Measurements from ENCODE around the gene ARPC5L.
A peak's percentile ranks its signal among the peaks of the same experiment; 100 is the strongest.

Gene ARPC5L

GRCh38 chr9:124868511-124869465 lies 6.9 kb downstream of the ARPC5L start:
- DNase-seq (ENCODE audit: low spot score): peak; percentile 98

DNA sequence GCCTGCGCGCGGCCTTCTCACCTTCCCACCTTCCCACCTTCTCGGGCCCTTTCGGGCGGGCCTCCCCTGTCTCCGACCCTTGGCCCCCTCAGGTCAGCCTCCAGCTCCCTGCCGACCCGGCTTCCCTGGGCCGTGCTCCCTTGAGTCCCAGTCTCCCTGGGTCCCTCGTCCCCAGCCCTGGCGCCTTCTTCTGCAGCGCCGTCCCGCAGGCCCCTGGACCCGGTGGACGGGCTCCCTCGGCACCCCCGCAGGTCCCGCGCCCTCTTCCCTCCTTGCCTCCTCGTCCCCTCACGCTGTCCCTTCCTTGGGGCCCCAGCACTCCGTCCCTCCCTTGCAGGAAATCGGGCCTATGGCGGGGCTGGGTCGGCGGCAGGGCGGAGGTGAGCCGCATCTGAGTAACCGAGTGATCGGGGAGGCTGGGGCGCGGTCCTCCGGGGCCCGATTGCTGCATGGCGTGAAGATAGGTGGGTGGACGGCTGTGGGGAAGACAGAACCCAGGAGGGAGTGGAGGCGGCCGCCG lies 7.6 kb downstream of the ARPC5L start:
- DNase-seq (ENCODE audit: low spot score): peak; percentile 60

DNA sequence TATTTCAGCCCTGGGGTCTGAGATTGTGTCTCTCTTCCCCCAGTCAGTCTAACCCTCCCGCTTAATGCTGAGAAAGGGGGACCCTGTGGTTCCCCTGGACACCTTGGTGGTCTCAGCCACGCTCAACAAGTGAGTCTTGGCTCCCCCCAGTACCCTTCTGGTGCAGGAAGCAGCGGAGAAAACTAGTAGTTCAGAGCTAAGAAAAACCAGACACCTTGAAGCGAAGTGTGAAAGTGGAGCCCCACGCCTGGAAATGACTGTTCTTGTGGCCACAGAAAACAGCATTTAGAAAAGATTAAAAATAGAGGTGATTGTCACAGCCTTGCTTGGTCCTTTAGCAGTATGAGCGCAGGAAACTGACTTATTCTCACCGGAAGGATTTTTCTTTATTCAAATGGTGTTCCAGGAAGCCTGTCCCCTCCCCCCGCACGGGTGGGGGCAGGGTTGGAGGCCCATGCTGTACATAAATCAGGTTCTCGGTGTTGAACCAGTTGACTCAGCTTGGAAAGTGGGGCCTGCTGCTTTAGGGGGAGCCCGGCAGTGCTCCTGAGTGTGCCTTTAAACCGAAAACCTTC lies 8.1 kb downstream of the ARPC5L start:
- DNase-seq (ENCODE audit: low spot score): no peak

GRCh38 chr9:124870723-124871122 lies 8.8 kb downstream of the ARPC5L start:
- no peak for DNase-seq (ENCODE audit: low spot score)

GRCh38 chr9:124871156-124871561 lies 9.2 kb downstream of the ARPC5L start:
- no peak for DNase-seq (ENCODE audit: low spot score)

GRCh38 chr9:124873664-124874063 lies 11.7 kb downstream of the ARPC5L start:
- DNase-seq (ENCODE audit: low spot score): no peak

- no peak for DNase-seq (ENCODE audit: low spot score)
These were observed 13.6 kb downstream of the ARPC5L start for GRCh38 chr9:124875501-124875900.

DNA sequence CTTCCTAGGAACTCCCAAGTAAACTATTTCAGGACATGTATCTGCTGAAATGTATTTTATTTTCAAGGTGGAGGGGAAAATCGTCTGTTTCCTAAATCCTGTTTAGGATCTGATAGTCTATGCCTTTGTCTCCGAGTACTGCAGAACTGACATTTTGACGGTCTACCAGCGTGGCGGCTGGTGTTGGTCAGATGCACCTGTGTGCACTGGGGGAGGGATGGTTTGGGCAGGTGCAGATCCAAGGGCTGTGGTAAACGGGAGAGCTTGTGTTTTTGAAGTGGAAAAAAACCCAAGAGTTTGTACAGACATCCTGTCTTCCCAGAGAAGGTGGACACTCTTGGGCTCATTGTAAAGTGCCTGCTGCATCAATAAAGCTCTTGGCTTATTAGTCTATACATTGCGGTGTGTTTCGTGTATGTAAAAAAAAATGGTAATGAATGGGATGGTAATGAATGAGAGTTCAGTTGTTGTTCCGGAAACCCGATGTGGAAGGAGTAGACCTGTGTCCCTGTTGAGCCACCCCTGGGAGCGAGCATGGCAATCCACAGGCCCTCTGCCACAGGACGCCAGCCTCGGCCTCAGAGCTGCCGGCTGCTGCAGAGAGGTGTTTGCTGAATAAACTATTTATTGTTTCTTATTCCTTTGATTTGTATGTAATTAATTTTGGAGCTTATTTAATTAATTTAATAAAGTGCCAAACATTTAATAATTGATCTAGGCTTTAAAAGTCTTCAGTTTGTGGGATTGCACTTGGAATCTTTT lies 15.3 kb downstream of the ARPC5L start:
- no peak for DNase-seq (ENCODE audit: low spot score)

DNA sequence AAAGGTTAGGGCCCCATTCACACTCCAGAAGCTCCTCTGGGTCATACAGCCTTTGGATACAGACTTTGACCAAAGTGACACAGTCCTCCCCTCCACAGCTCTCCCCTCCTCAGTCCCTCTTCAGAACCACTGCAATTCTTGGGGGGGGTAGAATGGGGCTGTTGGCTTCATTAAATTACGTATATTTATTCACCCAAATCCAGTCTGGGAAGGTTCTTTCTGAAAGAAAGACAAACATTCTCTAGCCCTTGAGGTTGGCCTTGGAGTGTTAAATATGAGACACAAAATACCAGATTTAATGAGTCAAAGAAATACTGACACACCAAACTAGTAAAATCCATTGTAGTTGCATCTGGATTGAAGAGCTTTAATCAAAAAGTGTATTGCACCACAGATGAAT lies 16.1 kb downstream of the ARPC5L start:
- no peak for DNase-seq (ENCODE audit: low spot score)

DNA sequence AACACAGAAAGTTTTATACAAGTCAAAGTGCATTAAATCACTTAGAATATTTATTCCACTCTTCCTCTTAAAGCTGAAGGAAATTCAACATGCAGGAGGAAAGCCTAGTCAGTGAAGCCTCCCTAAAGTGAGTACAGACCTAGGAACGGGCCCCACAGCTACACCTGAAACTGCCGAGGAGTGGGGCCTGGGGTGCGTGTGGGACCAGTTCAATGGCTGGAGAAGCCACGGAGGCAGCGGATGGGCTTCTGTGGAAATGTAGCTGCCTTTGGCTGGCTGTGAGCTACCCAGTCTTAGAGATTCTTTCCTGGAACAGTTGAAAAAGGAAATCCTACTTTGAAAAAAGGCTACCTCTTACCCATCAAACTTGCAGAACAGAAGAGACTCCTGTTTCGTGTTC lies 16.6 kb downstream of the ARPC5L start:
- DNase-seq (ENCODE audit: low spot score): no peak

GRCh38 chr9:124879226-124879625 lies 17.3 kb downstream of the ARPC5L start:
- no peak for DNase-seq (ENCODE audit: low spot score)

DNA sequence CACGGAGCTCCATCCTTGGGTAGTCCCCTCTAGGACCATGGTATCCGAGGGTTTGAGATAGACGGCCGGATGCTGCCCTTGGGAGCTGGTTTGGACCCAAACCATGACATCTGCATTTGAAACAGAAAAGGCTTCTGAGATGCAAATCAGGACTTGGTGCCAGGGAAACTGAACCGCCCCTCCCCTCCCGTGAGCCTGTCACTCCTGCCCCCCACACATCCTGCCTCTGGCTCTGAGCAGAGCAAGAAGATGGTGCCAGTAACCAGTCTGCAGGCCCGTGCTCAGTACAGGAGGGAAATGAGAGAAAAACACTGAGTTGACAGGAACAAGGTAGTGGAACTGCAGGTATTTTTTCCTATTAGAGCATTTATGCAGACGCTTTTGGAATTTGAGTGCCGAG lies 18.6 kb downstream of the ARPC5L start:
- DNase-seq (ENCODE audit: low spot score): no peak

DNA sequence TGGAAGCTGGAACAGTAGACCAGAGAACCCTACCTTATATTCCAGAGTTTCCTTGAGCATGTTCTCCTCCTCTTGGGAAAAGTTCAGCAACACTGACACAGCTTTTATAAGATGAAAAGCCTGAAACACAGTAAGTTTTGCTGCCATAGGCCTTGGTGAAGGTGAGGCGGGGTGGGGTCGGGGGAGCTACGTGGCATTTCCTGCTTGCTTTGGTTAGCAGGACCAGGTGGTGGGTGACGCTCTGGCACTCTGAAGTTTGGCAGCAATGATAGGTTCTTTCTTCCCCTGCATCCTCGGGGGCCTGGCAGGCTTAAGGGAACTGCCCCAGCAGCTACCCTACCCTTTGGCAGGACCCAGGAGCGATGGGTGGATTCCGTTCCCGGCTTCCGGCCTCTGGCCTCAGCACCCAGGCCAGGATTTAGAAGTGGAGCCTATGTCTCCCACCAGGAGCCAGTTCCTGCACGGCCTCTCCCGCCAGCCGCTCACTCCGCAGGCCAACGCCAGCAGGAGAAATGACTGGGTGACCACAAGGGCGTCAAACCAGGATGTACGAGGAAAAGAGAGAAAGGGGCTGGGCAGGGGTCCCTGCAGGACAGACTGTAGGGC lies 19.3 kb downstream of the ARPC5L start:
- no peak for DNase-seq (ENCODE audit: low spot score)

- DNase-seq (ENCODE audit: low spot score): no peak
These were observed 20.3 kb downstream of the ARPC5L start for GRCh38 chr9:124882231-124882630.

DNA sequence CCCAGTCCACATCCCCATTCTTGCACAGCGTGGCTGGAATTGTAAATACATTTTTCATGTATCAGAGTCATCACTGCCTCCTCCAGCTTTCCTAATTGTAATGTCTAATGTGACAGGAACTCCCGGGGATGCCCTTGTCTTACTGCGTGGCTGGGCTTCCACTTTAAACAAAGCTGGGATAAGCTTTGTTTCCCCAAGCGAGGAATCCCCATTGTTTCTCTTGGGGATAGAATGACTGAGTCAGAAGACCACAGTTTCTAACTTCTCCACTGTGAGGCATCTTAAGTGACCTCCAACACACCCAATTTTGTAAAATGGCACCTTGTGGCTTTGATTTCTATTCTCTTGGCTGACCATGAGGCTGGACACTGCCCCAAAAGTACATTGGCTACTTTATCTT lies 22.4 kb downstream of the ARPC5L start:
- no peak for DNase-seq (ENCODE audit: low spot score)

GRCh38 chr9:124885551-124885950 lies 23.6 kb downstream of the ARPC5L start:
- DNase-seq (ENCODE audit: low spot score): no peak

GRCh38 chr9:124886461-124886860 lies 24.5 kb downstream of the ARPC5L start:
- no peak for DNase-seq (ENCODE audit: low spot score)

- no peak for DNase-seq (ENCODE audit: low spot score)
These were observed 25.0 kb downstream of the ARPC5L start for GRCh38 chr9:124886866-124887492.

DNA sequence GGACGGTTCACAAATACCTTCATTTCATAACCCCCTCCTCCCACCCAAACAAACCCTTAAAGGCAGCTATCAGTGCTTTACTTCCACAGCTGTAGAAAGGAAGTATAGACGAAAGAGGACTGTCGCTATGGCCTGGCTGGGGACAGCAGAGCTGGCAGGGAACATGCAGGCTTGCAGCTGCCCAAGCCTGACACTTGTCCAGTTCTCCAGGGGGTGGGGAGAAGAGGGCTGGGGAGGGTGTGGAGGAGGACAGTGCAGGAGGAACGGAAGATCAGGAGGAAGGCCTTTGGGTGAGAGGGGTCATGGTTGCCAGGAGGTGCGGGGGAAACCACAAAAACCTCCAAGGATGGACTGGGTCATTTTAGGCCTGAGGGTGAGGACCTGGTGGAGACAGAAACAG lies 25.9 kb downstream of the ARPC5L start:
- DNase-seq (ENCODE audit: low spot score): no peak

- DNase-seq (ENCODE audit: low spot score): no peak
These were observed 27.1 kb downstream of the ARPC5L start for GRCh38 chr9:124889006-124889405.

- DNase-seq (ENCODE audit: low spot score): no peak
These were observed 28.2 kb downstream of the ARPC5L start for GRCh38 chr9:124890179-124890578.
